Sigmoid colon (tissue), 7 donors: ENCODE results near the gene CLDN15. TPM values are rescaled to one million over a fixed set of nuclear protein-coding genes. Genes with fewer than 3 reads are reported as not detected.

Experiments used
- DNase-seq: peaks from one replicate; pipeline ENCODE4 v3.0.0-alpha.2; 2019
- H3K27ac ChIP-seq, 4 donors: fragments of 200-600 bp; sonication (generic); one replicate each; pipeline ENCODE4 v1.5.1; 2016 to 2019; ENCODE audit warnings: mild to moderate bottlenecking in 1 of 4
- H3K27me3 ChIP-seq, 3 donors: fragments of 200-600 bp; sonication (generic); one replicate each; pipeline ENCODE4 v1.5.1; 2019; ENCODE audit warnings: mild to moderate bottlenecking in 1 of 3
- H3K36me3 ChIP-seq, 4 donors: fragments of 200-600 bp; sonication (generic); one replicate each; pipeline ENCODE4 v1.5.1; 2016 to 2019
- H3K4me1 ChIP-seq, 4 donors: fragments of 200-600 bp; sonication (generic); one replicate each; pipeline ENCODE4 v1.5.1; 2017 to 2019
- H3K4me3 ChIP-seq, 4 donors: fragments of 200-600 bp; sonication (generic); one replicate each; pipeline ENCODE4 v1.5.1; 2017 to 2019; ENCODE audit warnings: mild to moderate bottlenecking in 2 of 4, moderate library complexity in 1 of 4
- H3K9me3 ChIP-seq, 4 donors: fragments of 200-600 bp in 3 of 4; sonication (generic) in 3 of 4; one replicate each; pipeline versions ENCODE4 v1.5.1 to v1.6.1; 2013 to 2019
- EP300 ChIP-seq, 4 donors: sonication (generic); formaldehyde crosslinking; IDR thresholded peaks; one replicate each; pipeline ENCODE4 v1.6.1; 2017; ENCODE audit warnings: antibody characterized with exemption in 4 of 4
- POLR2A ChIP-seq, 2 donors: fragments of 450-650 bp; IDR thresholded peaks; one replicate each; pipeline ENCODE4 v1.6.1; 2016; ENCODE audit warnings: antibody characterized with exemption in 2 of 2, mild to moderate bottlenecking in 2 of 2, moderate library complexity in 2 of 2
- POLR2AphosphoS5 ChIP-seq, 4 donors: sonication (generic); formaldehyde crosslinking; IDR thresholded peaks; one replicate each; pipeline ENCODE4 v1.6.1; 2017; ENCODE audit warnings: antibody characterized with exemption in 4 of 4
- WGBS, 2 donors: extraction: QIAGEN DNeasy Blood & Tissue Kit; methylation state at CpG; one replicate each; pipeline ENCODE4 v1.1.7; 2013; 5-methylcytosine and 5-hydroxymethylcytosine counted together
- intact Hi-C: fragments of 100-400 bp; cut with DNase I; formaldehyde crosslinking; loops from one replicate; pipeline ENCODE4 v1.15.1; 2023
- polyA plus RNA-seq, 3 donors: library from polyadenylated mRNA; stranded (reverse); fragments of 200-250 nt; gene quantifications; one replicate each; pipeline ENCODE4 v1.2.3, GENCODE V29; 2013
- total RNA-seq, 4 donors: library from RNA; depleted of rRNA; stranded (reverse); fragments of >200 nt; gene quantifications; one replicate each; pipeline ENCODE4 v1.1.0, GENCODE V29; 2016
- TF ChIP-seq, protein P1 (sequence below), 4 experiments: fragments of 450-650 bp in 3 of 4; fragments of 200-600 bp in 1 of 4; IDR thresholded peaks; one replicate each; pipeline ENCODE4 v1.5.1; 2016 to 2019; ENCODE audit warnings: antibody characterized with exemption in 4 of 4, mild to moderate bottlenecking in 3 of 4, moderate library complexity in 2 of 4
- donor health status: healthy with polysubstance abuse.
- donor health status: Bipolar disorder and iron deficiency.
- donor health status: healthy.

CLDN15 gene
- total and polyA plus RNA-seq, 7 donors: 2.5 to 16.3 (median 4.9) TPM

- DNase-seq: no peak
Measured at GRCh38 chr7:101278461-101279292, 41.1 kb upstream of the CLDN15 start.

GRCh38 chr7:101277155-101277554 is 39.6 kb upstream of the CLDN15 start:
- Histone ChIP-seq H3K4me3 (no peak overlapping the region), H3K27me3 (peaks cover 0 to 26% (median 0%) of the 10 kb centered on the region in 3 donors), H3K4me1 (no peaks in the 10 kb centered on the region), H3K9me3 (no peaks in the 10 kb centered on the region), H3K36me3 (no peaks in the 10 kb centered on the region), H3K27ac (no peak overlapping the region)
- TF ChIP-seq POLR2AphosphoS5 (IDR thresholded peaks at IDR 0.05) (no peak), EP300 (IDR thresholded peaks at IDR 0.05) (no peak), POLR2A (IDR thresholded peaks at IDR 0.05) (no peak)
- TF ChIP-seq, protein P1, sequence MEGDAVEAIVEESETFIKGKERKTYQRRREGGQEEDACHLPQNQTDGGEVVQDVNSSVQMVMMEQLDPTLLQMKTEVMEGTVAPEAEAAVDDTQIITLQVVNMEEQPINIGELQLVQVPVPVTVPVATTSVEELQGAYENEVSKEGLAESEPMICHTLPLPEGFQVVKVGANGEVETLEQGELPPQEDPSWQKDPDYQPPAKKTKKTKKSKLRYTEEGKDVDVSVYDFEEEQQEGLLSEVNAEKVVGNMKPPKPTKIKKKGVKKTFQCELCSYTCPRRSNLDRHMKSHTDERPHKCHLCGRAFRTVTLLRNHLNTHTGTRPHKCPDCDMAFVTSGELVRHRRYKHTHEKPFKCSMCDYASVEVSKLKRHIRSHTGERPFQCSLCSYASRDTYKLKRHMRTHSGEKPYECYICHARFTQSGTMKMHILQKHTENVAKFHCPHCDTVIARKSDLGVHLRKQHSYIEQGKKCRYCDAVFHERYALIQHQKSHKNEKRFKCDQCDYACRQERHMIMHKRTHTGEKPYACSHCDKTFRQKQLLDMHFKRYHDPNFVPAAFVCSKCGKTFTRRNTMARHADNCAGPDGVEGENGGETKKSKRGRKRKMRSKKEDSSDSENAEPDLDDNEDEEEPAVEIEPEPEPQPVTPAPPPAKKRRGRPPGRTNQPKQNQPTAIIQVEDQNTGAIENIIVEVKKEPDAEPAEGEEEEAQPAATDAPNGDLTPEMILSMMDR (IDR thresholded peaks at IDR 0.05): no peak
- intact Hi-C loops: no loop called here
- DNase-seq: no peak
- 79 to 81% methylated on average over 9 of the region's 9 CpGs for WGBS, 2 donors

More at GRCh38 chr7:101278461-101279292, 41.1 kb upstream of the CLDN15 start:
- Histone ChIP-seq H3K4me3 (no peak overlapping the region), H3K27ac (no peak overlapping the region), H3K4me1 (peaks cover 0 to 4% (median 4%) of the 10 kb centered on the region in 4 donors), H3K36me3 (no peaks in the 10 kb centered on the region), H3K9me3 (no peaks in the 10 kb centered on the region), H3K27me3 (peaks cover 0 to 26% (median 0%) of the 10 kb centered on the region in 3 donors)
- 85 to 87% methylated on average over 24 of the region's 24 CpGs for WGBS, 2 donors
- TF ChIP-seq EP300 (IDR thresholded peaks at IDR 0.05): no peak
- TF ChIP-seq POLR2AphosphoS5 (IDR thresholded peaks at IDR 0.05): no peak
- TF ChIP-seq POLR2A (IDR thresholded peaks at IDR 0.05): no peak
- TF ChIP-seq, protein P1 (IDR thresholded peaks at IDR 0.05): no peak
- intact Hi-C loops: no loop called here

GRCh38 chr7:101273206-101273605 is 35.6 kb upstream of the CLDN15 start:
- Histone ChIP-seq H3K9me3 (no peaks in the 10 kb centered on the region), H3K36me3 (no peaks in the 10 kb centered on the region), H3K4me3 (no peak overlapping the region), H3K27ac (no peak overlapping the region), H3K27me3 (peaks cover 0 to 22% (median 0%) of the 10 kb centered on the region in 3 donors), H3K4me1 (no peaks in the 10 kb centered on the region)
- 76 to 79% methylated on average over 4 of the region's 4 CpGs for WGBS, 2 donors
- DNase-seq: no peak
- intact Hi-C loops: no loop called here
- TF ChIP-seq, protein P1 (IDR thresholded peaks at IDR 0.05): no peak
- no peak for TF ChIP-seq POLR2AphosphoS5 (IDR thresholded peaks at IDR 0.05)
- no peak for TF ChIP-seq POLR2A (IDR thresholded peaks at IDR 0.05)
- TF ChIP-seq EP300 (IDR thresholded peaks at IDR 0.05): no peak

- intact Hi-C loops: no loop called here
- Histone ChIP-seq H3K36me3 (no peaks in the 10 kb centered on the region), H3K27me3 (peaks cover 0 to 2% (median 0%) of the 10 kb centered on the region in 3 donors), H3K27ac (no peak overlapping the region), H3K4me3 (no peak overlapping the region), H3K9me3 (no peaks in the 10 kb centered on the region), H3K4me1 (no peaks in the 10 kb centered on the region)
- DNase-seq: no peak
- TF ChIP-seq POLR2A (IDR thresholded peaks at IDR 0.05): no peak
- TF ChIP-seq POLR2AphosphoS5 (IDR thresholded peaks at IDR 0.05): no peak
- TF ChIP-seq EP300 (IDR thresholded peaks at IDR 0.05): no peak
- TF ChIP-seq, protein P1 (IDR thresholded peaks at IDR 0.05): no peak
- WGBS, 2 donors: 74% methylated on average over 5 of the region's 5 CpGs
Measured at GRCh38 chr7:101271021-101271420, 33.4 kb upstream of the CLDN15 start.
